AG09309 (cell line): ENCODE measurements around the gene GPX3.

Experiments used
- DNase-seq: peaks from one replicate; pipeline ENCODE4 v3.0.0-alpha.2; 2010; ENCODE audit warnings: low read depth
- H3K4me3 ChIP-seq: 2 replicates; pipeline ENCODE4 v1.5.1; 2011; ENCODE audit warnings: mild to moderate bottlenecking, low read depth, low read length, moderate library complexity; ENCODE audit not compliant: control insufficient read depth
- TF ChIP-seq, protein P1 (sequence below): IDR thresholded peaks from 2 replicates; pipeline ENCODE4 v1.5.1; 2011; ENCODE audit warnings: mild to moderate bottlenecking, low read depth, low read length, inconsistent platforms; ENCODE audit not compliant: insufficient read depth, control insufficient read depth; ENCODE audit errors: missing control alignments

Gene GPX3

DNA sequence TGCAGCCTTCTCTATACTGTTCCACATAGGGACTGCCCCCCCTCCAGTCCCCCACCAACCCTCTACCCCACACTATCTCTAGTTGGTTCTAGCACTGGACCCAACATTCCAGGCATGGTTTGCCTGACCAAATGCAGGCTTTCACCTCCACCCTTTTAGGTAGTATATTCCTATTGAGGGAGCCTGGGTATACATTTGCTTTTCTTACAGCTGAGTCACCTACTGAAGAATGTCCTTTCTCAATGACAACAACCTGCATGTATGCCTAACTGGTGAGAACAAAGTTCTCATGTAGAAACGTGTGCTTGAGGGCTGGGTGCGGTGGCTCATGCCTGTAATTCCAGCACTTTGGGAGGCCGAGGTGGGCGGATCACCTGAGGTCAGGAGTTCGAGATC is 52.2 kb downstream of the GPX3 start:
- no peak for DNase-seq
- no peak overlapping the region for H3K4me3 ChIP-seq
- TF ChIP-seq, protein P1, sequence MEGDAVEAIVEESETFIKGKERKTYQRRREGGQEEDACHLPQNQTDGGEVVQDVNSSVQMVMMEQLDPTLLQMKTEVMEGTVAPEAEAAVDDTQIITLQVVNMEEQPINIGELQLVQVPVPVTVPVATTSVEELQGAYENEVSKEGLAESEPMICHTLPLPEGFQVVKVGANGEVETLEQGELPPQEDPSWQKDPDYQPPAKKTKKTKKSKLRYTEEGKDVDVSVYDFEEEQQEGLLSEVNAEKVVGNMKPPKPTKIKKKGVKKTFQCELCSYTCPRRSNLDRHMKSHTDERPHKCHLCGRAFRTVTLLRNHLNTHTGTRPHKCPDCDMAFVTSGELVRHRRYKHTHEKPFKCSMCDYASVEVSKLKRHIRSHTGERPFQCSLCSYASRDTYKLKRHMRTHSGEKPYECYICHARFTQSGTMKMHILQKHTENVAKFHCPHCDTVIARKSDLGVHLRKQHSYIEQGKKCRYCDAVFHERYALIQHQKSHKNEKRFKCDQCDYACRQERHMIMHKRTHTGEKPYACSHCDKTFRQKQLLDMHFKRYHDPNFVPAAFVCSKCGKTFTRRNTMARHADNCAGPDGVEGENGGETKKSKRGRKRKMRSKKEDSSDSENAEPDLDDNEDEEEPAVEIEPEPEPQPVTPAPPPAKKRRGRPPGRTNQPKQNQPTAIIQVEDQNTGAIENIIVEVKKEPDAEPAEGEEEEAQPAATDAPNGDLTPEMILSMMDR = no peak

DNA sequence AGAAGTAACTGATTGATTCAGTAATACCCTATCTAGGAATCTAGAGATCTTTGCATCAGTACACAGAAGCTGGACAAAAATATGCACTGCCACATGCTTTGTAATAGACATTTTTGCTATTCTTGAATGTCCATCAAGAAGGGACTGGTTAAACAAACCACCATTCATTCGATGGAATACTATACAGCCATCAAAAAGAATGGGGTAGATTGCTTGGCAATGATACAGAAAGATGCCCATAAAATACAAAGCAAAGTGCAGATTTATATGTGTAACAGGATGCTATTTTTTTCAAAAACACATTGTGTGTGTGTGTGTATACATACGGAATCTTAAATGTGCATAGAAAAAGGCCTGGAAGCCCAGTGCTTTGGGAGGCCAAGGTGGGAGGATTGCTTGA is 52.9 kb downstream of the GPX3 start:
- DNase-seq = no peak
- TF ChIP-seq, protein P1 = no peak
- no peak overlapping the region for H3K4me3 ChIP-seq

DNA sequence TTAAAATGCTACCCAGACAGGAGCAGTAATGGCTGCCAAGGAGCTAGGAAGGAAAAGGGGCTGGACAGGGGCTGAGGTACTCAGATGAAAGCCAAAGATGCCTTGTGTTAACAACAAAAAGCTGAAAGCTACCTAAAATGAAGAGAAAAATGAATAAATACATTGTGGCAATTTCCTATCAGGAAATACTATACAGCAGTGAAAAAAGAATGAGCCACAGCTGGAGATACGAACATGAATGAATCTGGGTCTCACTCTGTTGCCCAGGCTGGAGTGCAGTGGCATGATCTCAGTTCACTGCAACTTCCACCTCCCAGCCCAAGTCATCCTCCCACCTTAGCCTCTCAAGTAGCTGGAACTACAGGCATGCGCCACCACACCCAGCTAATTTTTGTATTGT is 54.2 kb downstream of the GPX3 start:
- H3K4me3 ChIP-seq = no peak overlapping the region
- DNase-seq = no peak
- TF ChIP-seq, protein P1 = no peak

DNA sequence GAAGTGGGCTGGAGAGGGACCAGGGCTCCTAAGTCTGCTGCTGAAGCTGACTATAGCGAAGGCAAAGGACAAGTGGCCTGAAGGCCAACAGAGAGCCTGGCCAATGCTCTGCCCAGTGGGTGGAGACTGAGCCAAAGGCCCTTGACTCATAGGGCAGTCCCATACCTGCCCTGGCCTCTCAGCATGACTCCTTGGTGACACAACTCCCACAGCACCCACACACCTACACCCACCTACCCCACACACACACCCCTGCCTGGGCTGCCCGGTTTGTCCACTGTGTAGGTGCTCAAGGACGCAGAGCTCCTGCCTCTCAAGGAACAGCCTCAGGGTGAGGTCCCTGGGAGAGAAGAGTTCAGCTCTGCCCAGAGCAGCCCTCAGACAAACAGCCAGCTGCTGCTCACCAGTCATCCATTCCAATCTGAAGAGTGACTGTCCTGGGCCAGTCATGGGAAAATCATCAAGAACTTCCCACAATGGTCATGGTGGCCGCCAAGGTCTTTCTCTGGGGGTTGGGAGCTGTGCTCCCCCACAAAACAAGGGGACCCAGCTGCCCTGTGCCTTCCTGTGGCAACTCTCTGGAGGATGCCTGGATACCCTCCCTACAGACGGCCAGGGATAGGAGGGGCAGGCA is 55.4 kb downstream of the GPX3 start:
- no peak overlapping the region for H3K4me3 ChIP-seq
- TF ChIP-seq, protein P1 = no peak
- no peak for DNase-seq

DNA sequence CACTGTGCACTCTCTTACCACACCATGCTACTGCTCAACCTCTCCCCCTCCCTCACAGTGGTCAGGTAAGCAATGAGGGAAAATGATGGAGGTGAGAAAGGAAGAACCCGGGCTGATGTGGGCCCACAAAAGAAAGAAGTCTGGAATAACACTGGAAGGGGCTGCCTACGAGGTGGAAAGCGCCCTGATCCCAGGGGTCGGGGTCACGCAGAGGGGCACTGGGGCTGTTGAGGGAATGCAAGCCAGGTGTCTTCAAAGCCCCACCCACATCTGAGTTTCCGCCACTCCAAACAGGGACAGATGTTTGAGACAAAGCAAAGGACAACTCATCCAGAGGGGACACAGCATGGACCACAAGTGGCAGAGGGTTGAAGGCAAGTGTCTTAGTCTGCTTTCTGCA is 56.2 kb downstream of the GPX3 start:
- TF ChIP-seq, protein P1 = no peak
- no peak for DNase-seq
- no peak overlapping the region for H3K4me3 ChIP-seq

DNA sequence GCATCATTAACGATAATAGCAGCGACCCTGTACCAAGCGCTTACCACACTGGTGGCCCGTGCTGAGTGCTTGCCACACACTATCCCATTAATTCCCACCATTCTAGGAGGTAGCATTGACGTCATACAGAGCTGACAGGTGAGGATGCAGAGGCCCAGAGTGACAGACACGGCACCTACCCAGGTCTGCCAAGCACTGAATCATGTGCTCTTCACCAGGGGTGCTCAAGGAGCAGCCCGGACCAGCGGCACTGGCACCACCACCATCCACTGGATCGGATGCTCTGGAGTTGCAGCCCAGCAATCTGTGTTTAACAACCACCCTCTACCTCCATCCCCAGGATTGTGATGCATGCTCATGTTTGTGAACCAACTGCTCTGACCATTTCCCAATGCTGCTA is 57.0 kb downstream of the GPX3 start:
- TF ChIP-seq, protein P1 = no peak
- H3K4me3 ChIP-seq = no peak overlapping the region
- DNase-seq = no peak

DNA sequence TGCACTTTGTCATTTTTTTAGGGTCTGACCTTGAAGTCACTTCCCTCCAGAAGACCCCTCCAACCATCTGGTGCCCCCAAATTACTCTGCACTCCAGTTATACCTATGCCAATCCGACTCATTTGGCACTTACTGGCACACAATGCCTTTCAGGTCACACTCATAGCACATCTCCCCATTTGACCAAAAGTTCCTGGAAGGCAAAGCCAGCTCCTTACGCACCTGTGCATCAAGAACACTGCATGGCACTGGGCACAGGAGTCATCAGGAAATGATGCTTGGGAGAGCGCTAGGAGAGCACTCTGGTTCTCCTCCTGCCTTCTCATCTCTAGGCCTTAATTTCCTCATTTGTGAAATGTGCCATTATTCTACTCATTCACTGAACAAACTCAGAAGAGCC is 57.6 kb downstream of the GPX3 start:
- H3K4me3 ChIP-seq = no peak overlapping the region
- TF ChIP-seq, protein P1 = no peak

More for the DNA sequence above, 57.6 kb downstream of the GPX3 start:
- DNase-seq = no peak
